Heart right ventricle (tissue), 16 donors: ENCODE measurements around the gene RINT1. TPM values are rescaled to one million over a fixed set of nuclear protein-coding genes. Genes with fewer than 3 reads are reported as not detected.

Source experiments
- ATAC-seq, 8 donors: fragments of 200-7000 bp; cut with Tn5 transposase; one replicate each; pipeline ENCODE4 v1.9.1; 2020; ENCODE audit warnings: mild to moderate bottlenecking in 8 of 8, moderate library complexity in 8 of 8, moderate number of reproducible peaks in 1 of 8
- DNase-seq, 2 donors: peaks; one replicate each; pipeline ENCODE4 v3.0.0-alpha.2; 2020
- H3K27ac ChIP-seq, 10 donors: fragments of 200-600 bp; sonication (generic) in 2 of 10; one replicate each; pipeline versions ENCODE4 v1.5.0 to v1.8.0; 2020 to 2022; ENCODE audit warnings: mild to moderate bottlenecking in 3 of 10
- H3K27me3 ChIP-seq, 7 donors: fragments of 200-600 bp; one replicate each; pipeline ENCODE4 v1.8.0; 2021 to 2022; ENCODE audit warnings: mild to moderate bottlenecking in 2 of 7
- H3K36me3 ChIP-seq, 9 donors: fragments of 200-600 bp; sonication (generic) in 1 of 9; one replicate each; pipeline versions ENCODE4 v1.5.0 to v1.8.0; 2020 to 2022; ENCODE audit warnings: mild to moderate bottlenecking in 2 of 9
- H3K4me1 ChIP-seq, 9 donors: fragments of 200-600 bp; sonication (generic) in 1 of 9; one replicate each; pipeline versions ENCODE4 v1.5.0 to v1.8.0; 2020 to 2022; ENCODE audit warnings: mild to moderate bottlenecking in 4 of 9
- H3K4me3 ChIP-seq, 10 donors: fragments of 200-600 bp; sonication (generic) in 2 of 10; one replicate each; pipeline versions ENCODE4 v1.5.0 to v1.8.0; 2020 to 2022; ENCODE audit warnings: mild to moderate bottlenecking in 7 of 10, moderate library complexity in 2 of 10
- H3K9me3 ChIP-seq, 11 donors: fragments of 200-600 bp in 10 of 11; sonication (generic) in 2 of 11; one replicate each; pipeline versions ENCODE4 v1.5.0 to v1.8.0; 2013 to 2022; ENCODE audit warnings: mild to moderate bottlenecking in 2 of 11, control low read depth in 1 of 11, moderate library complexity in 1 of 11
- WGBS, 2 donors: extraction: QIAGEN DNeasy Blood & Tissue Kit; methylation state at CpG; one replicate each; pipeline ENCODE4 v1.1.7; 2013; ENCODE audit warnings: inconsistent platforms in 1 of 2; 5-methylcytosine and 5-hydroxymethylcytosine counted together
- intact Hi-C, 10 donors: fragments of 100-400 bp; cut with DNase I; formaldehyde crosslinking; loops; one replicate each; pipeline versions ENCODE4 v1.11.1 to v1.14.2; 2022
- polyA plus RNA-seq, 2 donors: library from polyadenylated mRNA; stranded (reverse); fragments of 200-250 nt; gene quantifications; one replicate each; pipeline ENCODE4 v1.2.3, GENCODE V29; 2013
- total RNA-seq, 10 donors: library from RNA; stranded (reverse); fragmentation: NEBNext Ultra II Directional in 3 of 10; extraction: Animal tissue kit (Norgen Biotek cat#: 25700) in 3 of 10; gene quantifications; one replicate each; pipeline versions ENCODE4 v1.2.1 to v1.2.4, GENCODE V29; 2021 to 2023
- TF ChIP-seq, protein P1 (sequence below), 9 donors: fragments of 200-600 bp; sonication (generic) in 2 of 9; IDR thresholded peaks; one replicate each; pipeline versions ENCODE4 v1.5.0 to v1.8.0; 2021 to 2022; ENCODE audit warnings: antibody characterized with exemption in 9 of 9, mild to moderate bottlenecking in 5 of 9, moderate library complexity in 1 of 9
- donor health status: Arrhythmogenic right ventricular cardiomyopathy.
- donor health status: ischemic (EF 13 %, LVEDD 7.1; RV severe dilation, severe dysfunction).
- donor health status: healthy with polysubstance abuse.
- donor health status: DM: no; HTN: yes; CAD: no.
- donor health status: DM: no; HTN: no; CAD: no.
- donor health status: ischemic (EF 25% LVEDD 6.9; RV normal size, moderate dysfunction).
- donor health status: ischemic (EF 25% LVEDD 5.7; RV mildly dilated, moderate dysfunction).
- donor health status: healthy.
- donor health status: DM: yes; HTN: yes; CAD: no.
- donor health status: Ischemic cardiomyopathy.
- donor health status: ischemic (EF 35%, LVEDD 5.7; RV mildly dilated, moderate dysfunction).
- donor health status: nonischemic (EF 11% LVEDD 7.7; RV severe dilation, severe dysfunction).
- donor health status: DM: yes; HTN: yes; CAD: no.
- donor health status: PGD.
- donor health status: ischemic (EF 29% LVEDD 5.4; RV normal size, mild dysfunction).
- donor health status: nonischemic (EF 23%, LVEDD 6.1; RV moderate dilation, normal function).

The RINT1 gene
- total and polyA plus RNA-seq, 12 donors, result 8.1 to 28.2 (median 13.1) TPM

DNA sequence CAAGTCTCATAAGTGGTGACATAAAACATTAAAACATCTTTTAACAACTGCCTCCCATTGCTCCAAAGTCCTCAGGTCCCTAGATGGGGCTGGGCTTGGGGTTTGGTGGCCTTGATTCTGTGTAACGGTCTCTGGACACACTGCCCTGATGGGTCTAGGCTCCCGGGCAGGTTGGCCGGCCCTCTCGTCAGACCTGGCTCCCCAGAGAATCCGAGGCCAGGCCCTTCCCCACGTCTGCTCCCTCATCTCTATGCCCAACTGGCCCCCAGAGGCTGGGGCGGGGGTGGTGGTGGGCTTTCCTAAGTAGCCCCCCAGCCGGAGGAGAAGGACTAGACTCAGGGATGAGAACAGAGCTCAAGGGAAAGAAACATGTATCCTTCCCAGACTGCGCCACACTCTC lies 80.8 kb downstream of the RINT1 start:
- Histone ChIP-seq H3K9me3 (no peaks in the 10 kb centered on the region), H3K27me3 (no peaks in the 10 kb centered on the region), H3K27ac (no peak overlapping the region), H3K4me3 (no peak overlapping the region), H3K4me1 (peaks cover 0 to 9% (median 0%) of the 10 kb centered on the region in 9 donors), H3K36me3 (peaks cover 0 to 56% (median 8%) of the 10 kb centered on the region in 9 donors)
- WGBS, 2 donors, result 92 to 93% methylated on average over 9 of the region's 9 CpGs
- no peak for DNase-seq
- no peak for ATAC-seq
- intact Hi-C loops, result no loop called here
- TF ChIP-seq, protein P1, sequence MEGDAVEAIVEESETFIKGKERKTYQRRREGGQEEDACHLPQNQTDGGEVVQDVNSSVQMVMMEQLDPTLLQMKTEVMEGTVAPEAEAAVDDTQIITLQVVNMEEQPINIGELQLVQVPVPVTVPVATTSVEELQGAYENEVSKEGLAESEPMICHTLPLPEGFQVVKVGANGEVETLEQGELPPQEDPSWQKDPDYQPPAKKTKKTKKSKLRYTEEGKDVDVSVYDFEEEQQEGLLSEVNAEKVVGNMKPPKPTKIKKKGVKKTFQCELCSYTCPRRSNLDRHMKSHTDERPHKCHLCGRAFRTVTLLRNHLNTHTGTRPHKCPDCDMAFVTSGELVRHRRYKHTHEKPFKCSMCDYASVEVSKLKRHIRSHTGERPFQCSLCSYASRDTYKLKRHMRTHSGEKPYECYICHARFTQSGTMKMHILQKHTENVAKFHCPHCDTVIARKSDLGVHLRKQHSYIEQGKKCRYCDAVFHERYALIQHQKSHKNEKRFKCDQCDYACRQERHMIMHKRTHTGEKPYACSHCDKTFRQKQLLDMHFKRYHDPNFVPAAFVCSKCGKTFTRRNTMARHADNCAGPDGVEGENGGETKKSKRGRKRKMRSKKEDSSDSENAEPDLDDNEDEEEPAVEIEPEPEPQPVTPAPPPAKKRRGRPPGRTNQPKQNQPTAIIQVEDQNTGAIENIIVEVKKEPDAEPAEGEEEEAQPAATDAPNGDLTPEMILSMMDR (IDR thresholded peaks at IDR 0.05), result no peak

DNA sequence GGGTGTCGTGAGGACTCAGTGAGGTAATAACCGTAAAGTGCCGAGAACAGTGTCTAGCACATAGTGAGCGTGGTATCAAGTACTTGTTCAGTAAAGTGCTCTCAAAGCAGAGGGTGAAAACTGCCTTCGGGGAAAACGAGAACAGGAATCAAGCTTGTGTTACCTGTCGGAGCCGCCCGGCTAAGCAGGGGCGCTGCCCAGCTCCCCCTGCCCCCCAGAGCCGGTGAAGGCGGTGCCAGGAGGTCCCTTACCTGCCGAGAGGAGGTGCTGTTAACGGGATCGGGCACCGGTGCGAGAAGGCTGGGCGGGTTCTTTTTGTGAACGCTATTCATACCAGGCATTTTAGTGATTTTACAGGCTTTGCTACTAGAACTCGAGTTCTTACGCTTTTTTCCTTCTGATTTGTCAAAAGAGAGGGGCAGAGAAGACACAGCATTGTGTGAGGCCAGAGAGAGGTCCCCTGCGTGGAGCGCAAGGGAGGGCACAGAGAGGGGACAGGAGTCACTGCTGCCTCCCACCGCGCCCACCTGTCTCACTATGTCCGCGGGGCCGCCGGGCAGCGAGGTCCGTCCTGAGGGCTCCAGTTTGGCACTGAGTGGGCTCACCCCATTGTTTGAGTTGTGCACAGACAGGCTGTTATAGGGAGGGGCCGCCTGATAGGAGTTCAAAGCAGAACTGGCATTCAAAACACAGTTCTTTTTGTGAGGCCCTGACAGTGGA lies 81.8 kb downstream of the RINT1 start:
- no peak overlapping the region for H3K4me3 ChIP-seq
- DNase-seq, result no peak
- H3K27me3 ChIP-seq, result no peaks in the 10 kb centered on the region
- no peak overlapping the region for H3K27ac ChIP-seq
- H3K4me1 ChIP-seq, result peaks cover 0 to 9% (median 0%) of the 10 kb centered on the region in 9 donors
- TF ChIP-seq, protein P1 (IDR thresholded peaks at IDR 0.05), result no peak
- ATAC-seq, result no peak
- 96 to 98% methylated on average over 32 of the region's 32 CpGs for WGBS, 2 donors
- no peaks in the 10 kb centered on the region for H3K9me3 ChIP-seq
- intact Hi-C loops, result no loop called here
- peaks cover 0 to 60% (median 8%) of the 10 kb centered on the region in 9 donors for H3K36me3 ChIP-seq

DNA sequence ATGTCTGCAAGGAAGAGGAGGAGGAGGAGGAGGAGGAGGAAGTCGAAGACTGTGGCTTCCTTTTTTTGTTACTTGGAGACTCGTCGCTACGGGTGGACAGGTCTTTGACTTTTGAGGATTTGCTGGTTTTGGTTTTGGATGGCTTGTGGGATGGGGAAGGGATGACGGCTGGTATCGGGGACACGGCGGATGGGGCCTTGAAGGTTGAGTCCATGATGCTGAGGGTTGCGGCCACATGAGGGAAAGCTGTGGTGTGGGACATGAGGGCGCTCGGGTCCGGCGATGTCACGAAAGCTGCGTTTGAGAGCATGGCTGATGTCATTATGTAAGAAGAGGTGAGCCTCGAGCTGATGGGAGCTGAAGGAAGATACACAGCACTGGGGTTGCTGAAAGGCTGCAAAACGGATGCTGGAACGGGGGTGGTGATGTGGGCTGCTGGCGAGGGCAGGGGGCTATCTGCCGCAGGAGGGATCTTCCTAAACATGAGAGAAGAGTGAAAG lies 82.4 kb downstream of the RINT1 start:
- Histone ChIP-seq H3K36me3 (peaks cover 0 to 63% (median 8%) of the 10 kb centered on the region in 9 donors), H3K9me3 (no peaks in the 10 kb centered on the region), H3K27me3 (no peaks in the 10 kb centered on the region), H3K27ac (no peak overlapping the region), H3K4me3 (no peak overlapping the region), H3K4me1 (peaks cover 0 to 9% (median 0%) of the 10 kb centered on the region in 9 donors)
- ATAC-seq (no peak), DNase-seq (no peak)
- intact Hi-C loops, result no loop called here
- 94 to 96% methylated on average over 20 of the region's 20 CpGs for WGBS, 2 donors
- TF ChIP-seq, protein P1 (IDR thresholded peaks at IDR 0.05), result no peak

Other genes with a start within 250 kb of the RINT1 start
- 10 to 100 TPM; 30.3 to 40.4 (median 36.6) TPM for gene SRPK2, start 143.3 kb upstream of the RINT1 start, total RNA-seq
- gene SRPK2, start 143.3 kb upstream of the RINT1 start, polyA plus RNA-seq, result 10 to 100 TPM; 10.5 to 11.1 TPM
- 1 to 10 TPM; 3.1 to 8.0 (median 5.0) TPM for gene PUS7, start 9.9 kb upstream of the RINT1 start, total RNA-seq
- 1 to 10 TPM; 2.6 to 3.2 TPM for gene PUS7, start 9.9 kb upstream of the RINT1 start, polyA plus RNA-seq
- not detected for gene EFCAB10, start 49.3 kb downstream of the RINT1 start, total RNA-seq
- gene EFCAB10, start 49.3 kb downstream of the RINT1 start, polyA plus RNA-seq, result not detected